Endometrial microvascular endothelial cells (primary cell): Measurements from ENCODE around the gene ZFHX3. TPM values are rescaled to one million over a fixed set of nuclear protein-coding genes. Genes with fewer than 3 reads are reported as not detected.

Experiments
- in situ Hi-C: cut with HindIII; loops from 2 replicates; pipeline ENCODE4 v1.10.0; 2017; ENCODE audit warnings: low sequenced_read_pairs, low pct_unique_long_range_greater_than_20kb; ENCODE audit errors: inconsistent ontology term
- total RNA-seq: library from RNA; depleted of rRNA; stranded (reverse); fragments of >200 nt; gene quantifications from one replicate; pipeline ENCODE4 v1.2.3, GENCODE V29; 2015; ENCODE audit errors: inconsistent ontology term

ZFHX3 gene
- total RNA-seq, 1 donor from 2014 or later: 2.1 TPM

GRCh38 chr16:72930396-72930795 lies 117.5 kb downstream of the ZFHX3 start:
- in situ Hi-C loops: no loop called here

DNA sequence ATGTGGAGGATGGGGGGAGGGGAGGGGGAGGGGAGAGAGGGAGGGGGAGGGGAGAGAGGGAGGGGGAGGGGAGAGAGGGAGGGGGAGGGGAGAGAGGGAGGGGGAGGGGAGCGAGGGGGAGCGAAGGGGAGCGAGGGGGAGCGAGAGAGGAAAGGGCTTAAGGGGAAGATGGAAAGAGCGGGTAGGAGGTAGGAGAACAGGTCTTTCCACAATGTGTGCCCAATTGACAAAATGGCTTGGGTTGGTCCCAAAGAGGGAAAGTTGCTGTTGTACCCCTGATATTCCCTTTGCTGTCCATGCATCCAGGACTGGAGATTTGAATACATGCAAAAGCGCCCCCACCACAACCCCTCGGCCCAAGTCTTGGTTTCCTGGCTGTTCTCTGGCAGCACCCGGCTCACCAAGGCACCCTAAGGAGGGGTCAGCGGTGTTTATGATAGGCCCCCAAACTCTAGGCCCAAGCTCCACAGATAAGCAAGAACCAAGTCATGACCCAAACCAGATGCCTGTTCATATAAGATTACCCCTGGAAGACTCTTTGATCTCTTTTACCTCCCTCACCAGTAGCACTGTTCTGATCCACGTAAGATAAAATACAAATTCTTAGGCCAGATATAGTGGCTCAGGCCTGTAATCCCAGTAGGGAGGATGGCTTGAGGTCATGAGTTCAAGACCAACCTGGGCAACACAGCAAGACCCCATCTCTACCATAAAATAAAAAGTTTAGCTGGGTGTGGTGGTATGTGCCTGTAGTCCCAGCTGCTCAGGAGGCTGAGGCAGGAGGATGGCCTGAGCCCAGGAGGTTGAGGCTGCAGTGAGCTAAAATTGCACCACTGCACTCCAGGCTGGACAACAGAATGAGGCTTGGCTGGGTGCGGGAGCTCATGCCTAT lies 119.6 kb downstream of the ZFHX3 start:
- in situ Hi-C loops: no loop called here

- in situ Hi-C loops: no loop called here
These were observed 120.5 kb downstream of the ZFHX3 start for GRCh38 chr16:72927199-72928089.

DNA sequence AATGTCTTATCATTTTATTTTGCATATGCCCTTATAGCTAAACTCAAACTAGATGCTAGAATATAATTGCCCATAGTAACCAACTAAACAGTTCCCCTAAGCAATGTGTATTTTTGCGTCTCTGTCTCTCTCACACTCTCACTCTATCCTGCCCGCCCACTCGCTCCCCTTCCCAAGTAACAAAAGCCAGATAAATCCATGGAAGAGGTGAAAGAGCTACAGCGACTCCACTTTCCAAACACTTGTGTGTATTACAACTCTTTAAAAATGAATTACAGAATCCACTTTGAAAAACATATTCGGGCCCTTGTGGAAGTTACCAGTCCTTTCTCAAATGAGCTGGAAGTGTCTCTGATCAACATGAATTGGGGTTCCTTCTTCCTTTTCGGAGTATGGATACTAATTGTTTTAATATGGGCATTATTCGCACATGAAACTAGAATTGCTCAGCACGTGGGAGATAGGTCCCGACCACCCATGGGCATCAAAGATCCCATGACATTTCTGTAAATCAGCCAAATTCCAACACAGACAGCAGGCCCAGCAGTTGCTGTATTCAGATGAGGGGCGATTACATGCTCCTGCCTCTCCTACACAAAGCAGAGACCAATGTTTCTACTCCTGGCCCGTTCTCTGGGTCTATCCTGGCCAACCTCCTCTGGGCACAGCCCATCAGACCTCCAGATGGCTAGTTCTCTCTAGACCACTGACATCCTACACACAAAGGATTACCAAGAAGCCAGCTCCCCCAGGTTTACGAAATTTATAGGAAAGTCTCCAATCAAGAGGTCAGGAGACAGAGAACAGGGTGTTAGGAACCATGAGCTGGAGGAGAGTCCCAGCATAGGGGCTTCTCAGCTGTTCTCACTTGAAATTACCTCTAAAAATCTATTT lies 121.5 kb downstream of the ZFHX3 start:
- in situ Hi-C loops: no loop called here

- in situ Hi-C loops: no loop called here
These were observed 122.3 kb downstream of the ZFHX3 start for GRCh38 chr16:72925631-72925979.

GRCh38 chr16:72924927-72925630 lies 122.8 kb downstream of the ZFHX3 start:
- in situ Hi-C loops: no loop called here

DNA sequence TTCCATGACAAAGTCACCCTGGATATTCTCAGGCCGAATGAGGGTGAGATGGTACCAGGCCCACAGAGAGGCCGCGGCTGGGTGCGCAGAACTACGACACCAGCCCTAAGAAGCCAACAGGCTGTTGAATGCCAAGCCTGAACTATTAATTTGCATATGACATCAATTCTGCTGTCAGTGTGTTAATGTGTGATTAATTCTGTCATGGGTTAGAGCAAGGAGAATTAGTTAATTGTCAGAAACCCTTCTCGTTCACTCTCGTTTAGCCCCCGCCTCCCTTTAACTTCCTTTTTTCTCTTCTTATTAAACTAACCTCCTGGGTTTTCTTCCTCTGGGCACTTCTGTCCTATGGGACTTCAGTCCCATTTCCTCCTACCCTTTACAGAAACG lies 123.4 kb downstream of the ZFHX3 start:
- in situ Hi-C loops: no loop called here

GRCh38 chr16:72923757-72924156 lies 124.2 kb downstream of the ZFHX3 start:
- in situ Hi-C loops: no loop called here

DNA sequence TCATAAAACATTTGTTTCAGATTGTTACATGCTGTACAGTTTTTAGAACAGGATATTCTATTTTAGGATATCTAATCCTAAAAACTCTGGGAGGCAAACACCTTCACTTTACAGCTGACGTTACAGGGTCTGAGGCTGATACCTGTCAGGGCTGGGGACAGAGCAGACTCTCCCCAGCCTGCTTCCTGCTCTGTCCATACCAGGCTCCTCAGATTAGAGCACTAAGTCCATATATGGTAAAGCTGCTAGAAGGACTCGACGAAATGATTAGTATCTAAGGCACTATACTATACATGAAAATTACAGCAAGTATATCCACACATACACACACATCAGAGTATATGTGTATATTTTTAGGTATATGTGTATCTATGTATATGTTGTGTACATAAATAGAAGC lies 125.2 kb downstream of the ZFHX3 start:
- in situ Hi-C loops: no loop called here

GRCh38 chr16:72921620-72922019 lies 126.3 kb downstream of the ZFHX3 start:
- in situ Hi-C loops: no loop called here

GRCh38 chr16:72921106-72921505 lies 126.8 kb downstream of the ZFHX3 start:
- in situ Hi-C loops: no loop called here

DNA sequence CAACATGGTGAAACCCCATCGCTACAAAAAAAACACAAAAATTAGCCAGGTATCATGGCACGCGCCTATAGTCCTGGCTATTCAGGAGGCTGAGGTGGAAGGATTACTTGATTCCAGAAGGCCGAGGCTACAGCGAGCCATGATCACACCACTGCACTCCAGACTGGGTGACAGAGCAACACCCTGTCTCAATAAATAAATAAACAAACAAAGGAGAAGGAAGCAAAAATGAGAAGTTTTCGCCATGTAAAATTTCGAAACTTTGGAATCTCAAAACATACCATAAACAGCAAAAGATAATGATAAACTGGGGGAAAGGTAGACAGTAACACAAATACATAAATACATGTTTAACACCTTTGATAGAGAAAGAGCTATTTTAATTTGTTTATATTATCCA lies 130.9 kb downstream of the ZFHX3 start:
- in situ Hi-C loops: no loop called here

- in situ Hi-C loops: no loop called here
These were observed 132.6 kb downstream of the ZFHX3 start for GRCh38 chr16:72915331-72915730.

GRCh38 chr16:72913551-72913950 lies 134.4 kb downstream of the ZFHX3 start:
- in situ Hi-C loops: no loop called here

DNA sequence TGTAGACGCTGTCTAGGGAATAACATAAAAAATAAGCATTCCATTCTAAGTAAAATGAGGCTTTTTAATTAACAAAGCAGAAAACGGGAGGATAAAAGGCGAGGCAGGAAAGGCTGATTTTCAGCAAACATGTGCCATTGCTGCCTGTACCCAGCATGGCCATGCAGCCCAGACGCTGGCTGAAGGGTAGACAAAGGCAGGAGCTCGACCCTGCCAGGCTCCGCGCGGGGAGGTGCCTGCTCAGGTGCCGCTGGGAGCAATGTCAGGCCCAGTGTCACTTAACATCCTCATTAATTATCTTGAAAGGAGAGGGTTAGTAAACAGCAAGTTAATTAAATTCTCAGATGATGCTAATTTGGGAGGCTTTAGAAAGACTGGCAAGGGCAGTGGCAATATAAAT lies 136.0 kb downstream of the ZFHX3 start:
- in situ Hi-C loops: no loop called here

- in situ Hi-C loops: no loop called here
These were observed 137.1 kb downstream of the ZFHX3 start for GRCh38 chr16:72910875-72911274.

- in situ Hi-C loops: no loop called here
These were observed 137.5 kb downstream of the ZFHX3 start for GRCh38 chr16:72910381-72910780.

- in situ Hi-C loops: no loop called here
These were observed 138.7 kb downstream of the ZFHX3 start for GRCh38 chr16:72909196-72909595.
